GM21717 (cell line): ENCODE results near the gene LDLRAD4.

Experiments used
- ATAC-seq: cut with Tn5 transposase; IDR thresholded peaks from one replicate; pipeline ENCODE4 v1.9.1; 2021; ENCODE audit warnings: mild to moderate bottlenecking, moderate library complexity; ENCODE audit not compliant: unreplicated experiment

LDLRAD4 gene

DNA sequence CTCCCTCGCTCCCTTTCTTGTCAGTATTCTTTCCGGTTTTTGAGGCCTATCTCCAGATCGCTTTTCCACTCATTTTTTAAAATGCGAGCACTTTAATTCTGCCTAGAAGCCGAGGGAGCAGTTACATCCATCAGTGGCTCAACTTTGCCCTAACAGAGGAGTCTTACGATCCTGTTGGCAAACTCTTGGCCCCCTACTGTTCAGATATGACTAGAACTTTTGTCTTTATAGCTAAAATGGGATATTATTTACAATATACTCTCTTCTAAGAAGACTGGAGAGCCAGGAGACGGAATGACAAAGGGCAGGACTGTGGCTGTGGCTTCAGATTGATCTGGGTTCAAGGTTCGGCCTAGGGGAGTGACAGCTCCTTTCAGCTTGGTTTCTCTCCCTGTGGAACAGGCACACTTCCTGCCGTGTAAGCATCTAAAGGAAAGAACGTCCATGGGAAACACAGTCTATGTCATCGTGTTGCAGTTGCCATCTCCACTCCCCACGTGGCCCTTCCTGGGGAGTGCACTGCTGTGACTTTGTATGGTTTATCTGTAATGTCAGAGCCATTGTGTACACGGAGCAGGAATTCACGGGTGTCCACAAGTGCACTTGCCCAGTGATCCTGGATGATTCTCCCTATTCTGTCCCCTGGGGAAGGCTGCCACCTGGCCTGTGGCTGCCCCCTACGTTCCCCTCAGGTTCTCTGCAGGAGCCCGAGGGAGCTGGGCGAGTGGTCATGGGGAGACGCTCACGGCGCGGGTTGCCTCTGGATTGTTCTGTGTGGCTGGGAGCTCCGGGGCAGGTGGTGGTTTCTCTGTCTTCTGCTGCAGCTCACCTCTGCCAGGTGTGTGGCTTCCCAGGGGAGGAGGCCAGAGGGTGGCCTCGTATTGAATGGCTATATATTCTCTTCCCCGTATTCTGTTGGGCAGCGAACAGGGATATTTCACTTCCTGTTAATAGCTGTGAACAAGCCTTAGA is 222.0 kb downstream of the LDLRAD4 start:
- no peak for ATAC-seq

DNA sequence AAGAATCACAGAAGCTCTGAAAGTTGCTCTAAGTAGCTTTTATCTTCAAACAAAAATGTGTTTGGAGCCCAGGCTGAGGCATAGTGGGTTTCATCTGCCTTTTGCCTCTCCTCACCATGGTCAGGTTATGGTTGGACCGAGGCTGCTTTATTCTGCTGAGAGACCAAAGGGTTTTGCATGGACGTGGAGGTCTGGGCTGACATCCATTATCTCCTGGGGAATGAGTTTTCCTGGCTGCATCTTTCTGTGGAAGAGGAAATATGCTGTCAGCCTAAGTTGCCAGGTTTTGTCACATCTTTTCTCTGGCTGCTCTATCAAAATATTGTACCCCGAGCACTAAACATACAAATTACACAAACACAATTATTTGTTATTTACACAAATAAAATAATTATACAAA is 223.2 kb downstream of the LDLRAD4 start:
- ATAC-seq, result no peak

DNA sequence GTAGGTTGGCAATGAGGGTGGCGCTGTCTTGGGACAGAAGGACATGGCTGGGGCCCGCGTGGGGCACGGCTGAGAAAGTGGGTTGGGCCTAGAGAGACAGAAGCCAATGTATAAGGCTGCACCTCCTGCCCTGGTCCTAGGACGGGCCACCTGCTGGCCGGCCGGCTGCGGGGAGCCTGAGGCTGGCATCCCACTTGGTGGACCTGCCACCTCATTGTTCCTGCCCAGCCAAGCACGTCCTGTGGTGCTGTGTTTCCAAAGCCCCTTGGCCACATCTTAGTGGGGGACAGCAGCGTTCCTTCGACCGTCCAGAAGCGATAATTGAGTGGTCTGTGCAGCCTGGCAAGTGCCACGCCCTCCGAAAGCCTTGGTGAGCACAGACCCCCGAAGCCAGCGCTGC is 223.9 kb downstream of the LDLRAD4 start:
- no peak for ATAC-seq

DNA sequence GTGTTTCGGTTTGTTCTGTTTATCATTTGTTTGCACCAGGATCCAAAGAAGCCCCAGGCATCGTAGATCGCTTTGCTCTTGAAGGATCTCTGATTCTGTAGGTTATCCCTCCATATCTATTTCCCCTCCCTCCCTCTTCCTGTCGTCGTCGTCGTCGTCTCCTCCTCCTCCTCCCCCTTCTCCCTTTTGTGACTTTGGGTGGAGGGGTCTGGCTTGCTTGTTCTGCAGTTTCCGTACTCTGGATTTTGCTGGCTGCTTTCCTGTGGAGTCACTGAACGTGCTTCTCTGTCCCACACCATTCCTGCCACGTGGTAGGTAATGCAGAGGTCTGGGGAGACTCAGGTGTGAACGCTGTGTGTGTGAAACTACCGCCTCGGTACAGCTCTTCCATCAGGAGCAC is 225.0 kb downstream of the LDLRAD4 start:
- ATAC-seq, result no peak

DNA sequence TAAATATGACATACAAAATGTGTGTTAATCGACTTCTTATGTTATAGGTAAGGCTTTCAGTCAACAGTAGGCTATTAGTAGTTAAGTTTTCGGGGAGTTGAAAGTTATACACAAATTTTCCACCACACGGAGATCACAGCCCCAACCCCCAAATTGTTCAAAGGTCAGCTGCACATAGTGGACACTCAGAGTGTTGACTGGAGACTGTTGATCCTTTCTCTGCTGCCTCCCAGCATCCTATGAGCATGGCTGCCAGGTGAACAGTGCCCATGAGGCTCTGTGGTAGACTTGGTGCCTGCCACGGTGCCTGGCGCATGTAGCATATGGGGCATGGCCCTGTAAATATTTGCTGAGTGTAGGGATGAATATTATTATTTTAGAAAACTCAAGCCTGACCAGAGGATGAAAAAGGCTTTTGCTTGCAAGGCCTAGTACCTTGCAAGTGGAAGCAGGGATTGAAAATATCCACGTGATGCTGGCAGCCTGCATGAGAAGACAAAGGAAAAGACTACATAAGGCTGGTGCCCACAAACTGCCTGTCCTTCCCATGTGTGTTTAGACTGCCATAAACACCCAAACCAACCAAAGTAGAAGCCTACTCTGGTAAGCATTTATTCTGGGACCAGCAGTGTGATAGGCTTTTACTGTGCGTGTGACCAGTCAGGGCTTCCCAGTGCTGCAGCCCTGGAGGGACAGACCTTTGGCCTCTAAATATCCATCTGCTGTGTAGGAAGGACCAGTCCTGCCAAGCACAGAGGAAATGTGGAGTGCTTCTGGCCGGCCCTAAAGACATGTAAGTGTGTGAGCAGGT is 226.1 kb downstream of the LDLRAD4 start:
- no peak for ATAC-seq

DNA sequence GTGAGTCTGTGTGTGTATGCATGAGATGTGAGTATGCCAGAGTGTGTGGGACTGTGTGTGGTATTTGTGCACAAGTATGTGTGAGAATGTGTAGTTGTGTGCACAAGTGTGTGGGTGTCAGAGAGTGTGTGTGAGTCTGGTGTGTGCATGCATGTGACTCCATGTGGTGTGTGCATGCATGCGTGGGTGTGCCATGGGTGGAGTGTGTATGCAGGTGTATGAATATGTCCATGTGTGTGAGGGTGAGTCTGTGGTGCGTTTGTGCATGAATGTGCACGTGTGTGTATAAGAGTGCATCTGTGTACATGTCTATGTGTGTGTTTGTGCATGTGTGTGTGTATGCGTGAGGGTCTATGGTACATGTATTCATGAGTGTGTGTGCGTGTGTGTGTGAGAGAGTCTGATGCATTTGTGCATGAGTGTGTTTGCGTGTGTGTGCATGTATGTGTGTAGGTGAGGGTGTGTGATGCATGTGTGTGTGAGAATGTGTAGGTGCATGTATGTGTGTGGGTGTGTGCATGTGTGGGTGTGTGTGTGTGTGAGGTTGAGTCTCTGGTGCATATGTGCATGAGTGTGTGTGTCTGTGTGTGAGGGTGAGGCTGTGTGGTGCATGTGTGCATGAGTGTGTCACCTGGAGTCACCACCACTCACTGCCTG is 226.8 kb downstream of the LDLRAD4 start:
- ATAC-seq, result no peak

DNA sequence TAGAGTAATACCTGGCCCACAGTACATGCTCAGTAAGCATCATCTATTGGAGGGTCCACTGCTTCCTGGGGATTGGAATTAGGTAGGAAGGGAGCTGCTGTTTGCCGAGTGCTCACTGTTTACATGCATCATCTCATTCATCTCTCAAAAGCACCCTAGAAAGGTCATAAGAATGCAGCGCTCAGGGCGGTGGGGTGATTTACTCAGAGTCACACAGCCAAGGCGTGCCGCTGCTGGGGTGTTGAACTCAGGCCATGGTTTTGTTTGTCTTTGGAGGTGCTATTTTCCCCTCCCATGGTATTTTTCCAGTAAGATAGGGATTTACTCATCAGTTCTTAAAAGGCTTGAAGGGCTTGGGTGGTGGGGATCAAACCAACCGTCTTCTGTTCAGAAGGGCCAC is 227.5 kb downstream of the LDLRAD4 start:
- ATAC-seq, result no peak

DNA sequence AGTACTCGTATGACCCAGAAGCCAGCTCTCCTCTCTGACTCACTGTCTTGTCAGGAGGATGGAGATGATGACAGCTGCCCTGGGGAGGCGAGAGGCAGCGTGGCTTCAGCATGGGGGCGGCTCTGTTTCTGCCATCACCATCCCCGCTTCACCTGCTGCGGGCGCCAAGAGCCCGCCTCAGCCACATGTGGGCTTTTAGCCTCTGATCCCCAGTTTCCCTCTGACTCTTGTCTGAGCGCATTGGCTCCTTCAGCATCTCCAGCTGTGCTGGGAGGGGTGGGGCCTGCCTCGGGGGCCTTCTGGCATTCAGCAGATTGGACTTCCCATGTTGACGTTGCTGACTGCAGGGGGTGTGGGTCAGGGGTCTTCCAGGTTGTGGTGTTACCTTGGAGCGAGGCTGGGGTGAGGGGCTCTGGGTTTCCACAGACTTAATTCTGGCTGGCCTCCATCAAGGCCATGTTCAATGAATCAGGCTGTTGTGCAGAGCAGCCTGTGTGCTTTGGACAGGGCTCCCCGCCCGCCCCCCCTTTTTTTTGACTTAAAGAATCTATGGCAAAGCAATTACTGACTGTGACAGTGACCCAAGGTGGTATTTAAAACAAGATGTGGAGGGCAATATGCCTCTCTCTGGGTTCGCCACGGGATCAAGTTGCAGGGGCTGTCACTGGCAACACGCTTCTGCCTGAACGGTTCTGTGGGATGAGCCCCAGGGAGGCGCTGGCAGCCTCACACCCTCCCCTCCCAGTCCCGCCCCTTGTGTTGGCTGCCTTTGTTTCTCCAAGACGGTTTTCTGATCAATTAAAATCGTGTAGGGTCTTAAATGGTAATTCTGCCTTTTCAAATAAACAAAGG is 228.3 kb downstream of the LDLRAD4 start:
- ATAC-seq, result no peak

DNA sequence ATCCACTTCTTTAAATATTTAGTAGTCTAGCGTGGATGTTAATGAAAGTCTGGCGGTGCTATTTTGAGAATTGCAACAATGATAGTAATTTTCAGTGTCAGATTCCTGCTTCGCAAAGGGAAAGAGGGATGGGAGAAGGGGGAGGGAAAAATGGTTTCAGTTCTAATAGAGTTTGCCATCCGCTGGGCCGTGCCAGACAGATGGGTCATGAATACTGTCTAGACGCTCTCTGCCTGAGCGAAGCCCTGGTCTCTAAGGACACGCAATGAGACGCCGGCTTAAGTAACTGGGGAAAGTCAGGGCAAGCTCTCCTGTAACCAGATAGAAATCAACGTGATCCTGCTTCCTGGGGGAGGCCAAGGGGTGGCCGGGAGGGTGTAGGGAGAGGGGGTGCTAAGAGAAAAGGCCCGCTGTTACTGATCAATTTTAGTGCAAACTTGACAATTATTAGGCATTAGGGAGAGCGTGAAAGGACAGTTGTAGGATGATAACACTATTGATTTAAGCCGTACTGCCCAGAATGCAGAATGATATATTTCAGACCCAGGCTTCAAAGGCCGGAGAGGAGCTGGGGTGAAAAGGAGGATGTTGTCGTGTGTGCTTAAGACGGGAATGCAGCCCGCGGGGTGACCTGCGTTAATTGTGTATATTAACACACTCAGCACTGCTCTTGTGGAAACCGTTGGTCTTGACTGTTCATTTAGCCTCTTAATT is 229.2 kb downstream of the LDLRAD4 start:
- no peak for ATAC-seq

DNA sequence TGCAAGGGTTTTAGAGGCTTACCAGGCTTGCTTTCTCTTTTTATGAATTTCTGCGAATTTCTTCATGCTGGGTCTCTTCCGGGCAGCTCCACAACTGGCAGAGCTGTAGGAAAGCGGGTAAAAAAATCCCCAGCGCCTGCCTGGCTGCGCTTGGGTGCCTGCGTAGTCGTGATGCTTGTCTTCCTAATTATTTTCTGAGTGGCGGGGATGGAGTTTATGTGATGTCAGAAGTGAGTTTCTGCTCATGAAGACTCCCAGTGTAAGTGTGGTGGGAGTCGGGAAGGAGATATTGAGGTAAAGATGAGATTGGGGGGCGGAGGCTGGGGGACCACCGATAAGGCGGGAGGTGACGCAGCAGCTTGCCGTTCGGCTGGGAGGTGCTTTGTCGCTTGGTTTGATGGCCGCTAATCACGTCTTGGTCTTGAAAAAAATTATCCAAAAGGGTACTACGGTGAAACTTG is 229.8 kb downstream of the LDLRAD4 start:
- no peak for ATAC-seq

DNA sequence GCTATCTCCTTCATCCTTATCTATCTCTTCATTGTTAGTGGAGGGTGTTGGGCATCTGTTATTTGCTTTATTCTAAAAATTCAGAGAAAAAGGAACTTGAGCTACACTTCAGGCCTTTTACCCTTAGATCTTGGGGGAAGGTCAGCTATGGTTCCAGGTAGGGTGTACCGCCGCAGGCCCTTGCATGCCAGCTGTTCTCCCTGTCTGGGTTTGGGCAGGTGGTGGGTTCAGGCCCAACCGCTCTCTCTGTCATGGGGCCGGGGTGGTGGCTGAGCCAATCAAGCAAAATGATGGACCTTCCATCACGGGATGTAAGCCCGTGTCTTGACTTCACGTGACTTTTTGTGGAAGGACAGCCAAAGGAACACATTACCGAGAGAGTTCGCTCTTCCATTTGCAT is 231.1 kb downstream of the LDLRAD4 start:
- ATAC-seq, result no peak

DNA sequence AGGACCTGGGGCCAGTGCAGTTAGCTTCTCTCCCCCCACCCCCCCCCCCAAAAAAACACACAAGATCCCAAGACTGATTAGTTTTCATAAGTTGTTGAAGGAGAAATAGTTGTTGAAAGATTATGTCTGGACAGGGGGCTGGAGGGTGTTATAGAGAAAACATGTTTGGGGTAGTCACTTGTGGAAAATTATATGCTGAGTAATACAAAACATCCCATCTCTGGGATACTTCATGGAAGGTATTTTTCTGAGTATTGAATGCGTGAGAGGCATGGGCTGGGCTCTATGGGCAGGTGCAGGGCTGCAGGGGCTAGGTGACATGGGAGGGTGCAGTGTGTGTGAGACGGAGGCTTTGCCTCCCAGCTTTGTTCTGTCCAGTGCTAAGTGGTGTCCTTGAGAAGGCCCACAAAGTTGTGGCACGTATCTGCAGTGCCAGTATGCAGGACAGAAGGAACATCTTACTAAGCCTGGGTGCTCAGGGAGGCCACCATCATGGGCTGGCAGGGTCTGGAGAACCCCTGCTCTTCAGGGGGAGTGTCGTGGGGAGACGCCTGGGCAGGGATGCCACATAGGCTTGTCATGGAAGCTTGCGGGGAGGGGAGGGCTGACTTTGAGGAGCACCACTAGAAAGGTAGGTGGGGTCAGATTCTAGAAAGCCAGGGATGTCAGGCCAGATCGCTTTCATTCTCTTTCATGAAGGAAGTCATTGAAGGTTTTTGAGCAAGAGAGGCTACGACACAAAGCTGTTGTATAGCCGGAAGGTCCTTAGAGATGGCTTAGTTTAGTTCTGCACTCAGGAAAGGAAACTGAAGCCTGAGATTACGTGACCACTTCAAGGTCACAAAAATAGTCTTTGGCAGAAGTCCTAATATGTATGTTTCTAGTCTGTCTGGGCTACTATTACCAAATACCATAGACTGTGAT is 232.0 kb downstream of the LDLRAD4 start:
- no peak for ATAC-seq

DNA sequence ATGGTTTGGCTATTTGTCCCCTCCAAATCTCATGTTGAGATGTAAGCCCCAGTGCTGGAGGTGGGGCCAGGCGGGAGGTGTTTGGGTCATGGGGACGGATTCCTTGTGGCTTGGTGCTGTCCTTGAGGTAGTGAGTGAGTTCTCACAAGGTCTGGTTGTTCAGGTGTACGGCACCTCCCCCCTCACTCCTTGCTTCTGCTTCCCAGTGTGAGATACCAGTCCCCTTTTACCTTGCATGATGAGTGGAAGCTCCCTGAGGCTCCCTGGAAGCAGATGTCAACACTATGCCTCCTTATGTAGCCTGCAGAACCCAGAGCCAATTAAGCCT is 232.6 kb downstream of the LDLRAD4 start:
- ATAC-seq, result no peak

DNA sequence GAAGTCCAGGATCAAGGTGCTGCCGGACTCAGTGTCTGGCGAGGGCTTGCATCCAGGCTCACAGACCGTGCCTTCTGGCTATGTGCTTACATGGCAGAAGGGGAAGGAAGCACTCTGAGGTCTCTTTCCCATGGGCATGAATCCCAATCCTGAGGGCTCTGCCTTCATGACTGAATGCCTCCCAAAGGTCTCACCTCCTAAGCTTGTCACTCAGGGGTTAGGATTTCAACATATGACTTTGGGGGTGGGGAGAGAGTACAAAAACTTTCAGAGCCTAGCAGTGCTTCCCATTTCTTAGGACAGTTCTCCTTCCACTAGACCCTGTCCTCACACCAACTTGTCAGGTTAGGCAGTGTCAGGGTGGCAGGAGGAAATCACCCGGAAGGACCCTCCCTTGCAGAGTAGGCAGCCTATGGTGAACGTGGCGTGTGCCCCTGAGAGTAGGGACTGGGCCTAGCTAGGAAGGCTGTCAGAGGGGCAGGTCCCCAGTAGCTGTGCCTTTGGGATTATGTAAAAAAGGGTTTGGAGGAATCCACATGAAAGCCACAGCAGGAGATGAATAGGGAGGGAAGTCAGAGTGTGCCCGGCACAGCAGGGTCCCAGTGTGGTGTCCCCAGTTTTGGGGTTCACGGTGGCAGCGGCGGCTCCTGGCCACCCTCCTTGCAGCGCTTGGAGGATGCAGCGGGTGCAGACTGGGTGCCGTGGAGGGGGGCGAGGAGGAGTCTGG is 233.3 kb downstream of the LDLRAD4 start:
- no peak for ATAC-seq

DNA sequence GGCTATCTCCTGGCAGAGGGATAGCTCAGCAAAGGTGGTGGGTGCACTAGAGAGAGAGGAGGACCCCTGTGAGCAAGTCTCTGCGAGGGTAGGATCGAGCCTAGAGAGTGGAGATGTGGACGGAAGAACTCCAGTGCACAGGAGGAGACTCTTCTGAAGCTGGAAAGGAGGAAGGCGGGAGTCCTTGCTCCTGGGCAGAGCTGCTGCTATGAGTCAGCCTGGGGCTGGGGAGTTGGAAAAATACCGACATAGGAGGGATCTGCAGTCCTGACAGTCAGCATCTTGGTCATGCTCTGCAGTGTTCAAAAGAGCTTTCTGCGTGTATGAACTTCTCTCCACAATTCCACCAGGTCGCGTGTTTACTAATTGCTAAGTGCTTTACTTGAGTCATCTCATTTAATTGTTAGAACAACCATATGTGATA is 233.8 kb downstream of the LDLRAD4 start:
- ATAC-seq, result no peak

DNA sequence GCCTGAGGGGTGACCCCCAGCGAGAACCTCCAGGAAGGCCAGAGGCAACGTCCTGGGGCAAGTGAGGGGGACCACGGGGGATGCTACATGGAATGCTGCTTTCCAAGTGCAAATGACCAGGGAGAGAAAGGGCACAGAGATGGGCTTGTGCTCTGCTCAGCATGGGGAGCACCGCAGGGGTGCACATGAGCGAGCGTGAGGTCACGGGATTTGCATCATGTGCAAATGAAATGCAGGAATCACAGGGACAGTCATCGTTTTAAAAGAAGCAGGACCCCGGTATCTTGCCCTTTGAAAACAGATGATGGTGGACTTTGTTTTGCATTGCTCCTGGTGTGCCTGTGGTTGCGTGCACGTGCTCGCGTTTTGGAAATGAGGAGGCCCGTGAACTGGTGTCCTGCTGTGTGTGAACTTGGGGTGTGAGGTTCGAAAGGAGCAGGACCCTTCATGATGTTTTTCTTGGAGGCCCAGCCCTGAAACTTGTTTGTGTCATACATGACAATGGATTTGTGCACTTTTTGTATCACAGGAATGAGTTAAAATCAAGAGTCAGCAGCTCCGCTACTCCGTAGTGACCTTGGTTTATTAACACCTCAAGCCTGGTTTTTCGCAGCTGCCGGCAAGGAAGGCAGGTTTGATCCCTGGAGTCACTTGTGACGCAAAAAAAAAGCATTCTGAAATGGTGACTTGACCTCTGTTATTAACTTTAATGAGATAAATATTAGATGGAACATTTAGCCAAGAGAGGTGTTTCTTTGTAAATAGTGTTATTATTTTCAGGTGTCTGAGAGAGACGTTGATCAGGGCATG is 234.5 kb downstream of the LDLRAD4 start:
- ATAC-seq, result no peak

DNA sequence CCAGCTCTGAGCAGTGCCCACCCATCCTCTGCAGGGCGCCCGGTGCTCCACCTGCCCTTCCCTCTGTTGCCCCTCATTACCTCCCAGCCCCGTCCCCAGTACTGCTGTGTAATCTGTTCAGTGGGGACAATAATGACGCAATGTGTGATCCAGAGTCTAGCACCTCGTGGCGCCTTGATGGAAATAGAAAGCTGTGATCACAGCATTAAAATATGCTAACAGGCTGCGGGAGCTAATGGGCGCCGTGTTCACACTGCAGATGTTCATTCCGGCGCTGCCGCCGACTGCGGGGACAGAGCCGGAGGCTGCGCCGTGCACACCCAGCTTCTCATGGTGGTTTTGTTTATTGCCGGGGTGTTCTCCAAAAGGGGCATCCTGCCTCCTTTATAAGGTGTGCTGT is 235.2 kb downstream of the LDLRAD4 start:
- no peak for ATAC-seq
